HG02938 (cell line): ENCODE data around the gene CDH6.

ENCODE experiments used
- ATAC-seq: cut with Tn5 transposase; IDR thresholded peaks from one replicate; pipeline ENCODE4 v1.9.1; 2021; ENCODE audit warnings: mild to moderate bottlenecking, moderate library complexity; ENCODE audit not compliant: unreplicated experiment

Gene CDH6

DNA sequence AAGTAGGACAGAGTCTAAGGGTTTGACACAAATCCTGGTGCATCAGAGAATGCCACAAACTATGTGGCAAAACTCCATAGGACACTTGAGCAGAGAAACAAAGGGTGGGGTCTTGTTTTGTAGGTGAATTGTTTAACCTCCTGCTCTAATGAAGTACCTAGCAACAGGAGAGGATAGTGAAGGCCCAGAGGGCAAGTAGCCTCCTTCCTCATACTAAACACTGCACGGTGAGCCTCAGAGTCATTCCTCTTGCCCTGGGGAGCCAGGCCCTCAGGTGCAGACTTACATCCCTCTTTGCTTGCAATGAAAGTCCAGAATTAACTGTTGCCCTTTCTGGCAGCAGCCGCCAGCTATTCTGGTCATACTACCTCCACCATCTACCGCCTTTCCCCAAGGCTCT is 172.3 kb downstream of the CDH6 start:
- no peak for ATAC-seq

GRCh38 chr5:31366941-31367340 is 173.5 kb downstream of the CDH6 start:
- ATAC-seq = no peak

DNA sequence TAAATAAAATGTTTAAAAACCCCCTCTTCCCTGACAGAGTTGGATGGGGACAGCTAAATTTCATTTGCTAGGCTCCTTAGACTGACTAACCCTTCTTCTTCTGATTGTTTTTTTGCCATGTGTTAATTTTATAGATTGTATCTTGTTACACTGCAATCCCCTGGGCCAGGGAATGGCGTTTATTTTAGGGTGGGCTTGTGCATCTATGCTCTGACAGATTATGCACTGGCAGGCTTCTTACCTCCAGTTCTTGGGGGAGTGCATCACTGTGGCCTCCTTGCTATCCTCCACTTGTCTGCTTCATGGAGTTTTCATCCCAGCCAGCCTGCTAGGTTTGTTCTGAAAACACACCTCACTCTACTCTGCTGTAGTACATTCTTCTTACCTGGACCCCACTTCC is 178.6 kb downstream of the CDH6 start:
- ATAC-seq = no peak

DNA sequence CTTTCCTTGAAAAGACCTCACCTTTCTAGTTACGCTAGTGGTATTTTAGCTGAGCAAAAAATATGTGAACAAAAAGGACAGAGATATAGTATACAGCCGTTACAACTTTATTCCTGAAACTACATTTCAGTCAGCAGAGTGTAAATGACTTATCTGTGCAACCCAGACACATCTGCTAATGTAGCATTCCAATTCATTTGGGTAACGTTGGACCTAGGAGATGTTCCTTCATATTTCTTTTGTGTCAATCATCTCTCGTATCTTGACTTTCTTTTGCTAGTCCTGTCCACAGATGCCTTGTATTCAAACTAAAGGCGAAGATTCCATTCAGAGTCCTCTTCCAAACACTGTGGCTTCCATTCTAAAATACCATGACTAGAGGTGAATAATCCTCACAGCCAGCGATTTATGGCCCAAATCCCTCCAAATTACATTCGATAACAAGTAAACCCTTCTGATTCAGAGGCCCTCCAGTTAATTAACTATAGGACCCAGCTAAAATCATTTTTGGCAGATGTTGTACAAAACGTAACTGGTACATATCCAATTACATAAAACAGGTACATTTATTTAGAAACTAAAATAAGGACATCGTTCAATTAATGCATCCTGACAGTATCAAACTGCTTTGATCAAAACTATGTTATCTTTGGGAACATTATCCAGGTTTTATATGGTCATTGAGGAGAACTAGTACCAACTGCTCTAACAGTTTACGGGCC is 182.7 kb downstream of the CDH6 start:
- ATAC-seq = no peak

- ATAC-seq = no peak
These were observed 183.9 kb downstream of the CDH6 start for GRCh38 chr5:31377274-31377946.

DNA sequence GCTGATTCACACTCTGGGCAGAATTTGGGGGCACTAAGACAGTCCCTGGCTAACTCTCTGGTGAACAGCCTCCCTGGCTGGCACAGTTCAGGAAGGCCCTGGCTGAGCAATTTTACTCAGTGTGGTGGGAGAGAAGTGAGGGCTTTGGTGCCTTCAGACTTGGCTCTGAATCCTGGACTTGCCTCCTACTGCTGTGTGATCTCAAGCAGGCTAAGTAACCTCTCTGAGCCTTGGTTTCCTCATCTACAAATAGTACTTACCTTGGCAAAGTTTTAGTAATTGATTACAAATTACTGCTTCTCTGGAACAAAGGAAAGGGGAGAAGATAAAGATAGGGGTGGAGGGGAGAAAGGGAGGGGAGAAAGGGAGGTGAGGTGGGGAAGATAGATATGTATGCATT is 184.7 kb downstream of the CDH6 start:
- no peak for ATAC-seq
